H9 (cell line): ENCODE measurements around the gene HSPH1. TPM values are rescaled to one million over a fixed set of nuclear protein-coding genes. Genes with fewer than 3 reads are reported as not detected.

Experiments used
- DNase-seq: peaks from one replicate; pipeline ENCODE4 v3.0.0-alpha.2; 2017
- H2AFZ ChIP-seq: one replicate; pipeline ENCODE4 v1.6.1; 2013; ENCODE audit warnings: mild to moderate bottlenecking, low read length, control low read depth, moderate library complexity
- H2AK5ac ChIP-seq: 2 replicates; pipeline ENCODE4 v1.6.1; 2013; ENCODE audit warnings: low read length, control low read depth, mixed read lengths; ENCODE audit not compliant: insufficient read length
- H2BK120ac ChIP-seq: one replicate; pipeline ENCODE4 v1.6.1; 2013; ENCODE audit warnings: low read depth, mild to moderate bottlenecking, low read length, control low read depth, inconsistent platforms; ENCODE audit not compliant: poor library complexity, severe bottlenecking
- H2BK12ac ChIP-seq: 2 replicates; pipeline ENCODE4 v1.6.1; 2013; ENCODE audit warnings: low read length, control low read depth, mixed read lengths, low read depth; ENCODE audit not compliant: insufficient read length
- H2BK15ac ChIP-seq: 2 replicates; pipeline ENCODE4 v1.6.1; 2013; ENCODE audit warnings: low read depth, low read length, control low read depth
- H2BK20ac ChIP-seq: one replicate; pipeline ENCODE4 v1.6.1; 2013; ENCODE audit warnings: low read depth, mild to moderate bottlenecking, low read length, control low read depth, inconsistent platforms; ENCODE audit not compliant: poor library complexity, severe bottlenecking
- H2BK5ac ChIP-seq: 2 replicates; pipeline ENCODE4 v1.6.1; 2013; ENCODE audit warnings: low read length, control low read depth, mixed read lengths; ENCODE audit not compliant: insufficient read length
- H3K14ac ChIP-seq: 2 replicates; pipeline ENCODE4 v1.6.1; 2013; ENCODE audit warnings: low read length, control low read depth; ENCODE audit not compliant: insufficient read depth
- H3K18ac ChIP-seq: 2 replicates; pipeline ENCODE4 v1.6.1; 2013; ENCODE audit warnings: low read depth, mild to moderate bottlenecking, mixed read lengths, low read length, control low read depth; ENCODE audit not compliant: insufficient read length
- H3K23ac ChIP-seq: 2 replicates; pipeline ENCODE4 v1.6.1; 2013; ENCODE audit warnings: low read length, control low read depth, mixed read lengths, low read depth; ENCODE audit not compliant: insufficient read length
- H3K23me2 ChIP-seq: 2 replicates; pipeline ENCODE4 v1.6.1; 2013; ENCODE audit warnings: low read depth, mild to moderate bottlenecking, mixed read lengths, low read length, control low read depth; ENCODE audit not compliant: insufficient read length, poor library complexity, severe bottlenecking
- H3K27ac ChIP-seq: 2 replicates; pipeline ENCODE4 v1.5.1; 2013; ENCODE audit warnings: low read length, control low read depth, mixed read lengths, low read depth; ENCODE audit not compliant: insufficient read length
- H3K27me3 ChIP-seq: 2 replicates; pipeline ENCODE4 v1.6.1; 2013; ENCODE audit warnings: low read length, control low read depth, inconsistent platforms; ENCODE audit not compliant: insufficient read depth
- H3K4ac ChIP-seq: 2 replicates; pipeline ENCODE4 v1.6.1; 2013; ENCODE audit warnings: low read depth, mild to moderate bottlenecking, control low read depth, inconsistent platforms, low read length, moderate library complexity
- H3K4me1 ChIP-seq: 2 replicates; pipeline ENCODE4 v1.6.1; 2013; ENCODE audit warnings: low read length, control low read depth, inconsistent platforms; ENCODE audit not compliant: insufficient read depth
- H3K4me2 ChIP-seq: 2 replicates; pipeline ENCODE4 v1.6.1; 2013; ENCODE audit warnings: low read length, control low read depth, mixed read lengths; ENCODE audit not compliant: insufficient read length, insufficient read depth
- H3K56ac ChIP-seq: 2 replicates; pipeline ENCODE4 v1.6.1; 2013; ENCODE audit warnings: low read depth, mild to moderate bottlenecking, mixed read lengths, low read length, control low read depth; ENCODE audit not compliant: insufficient read length
- H3K79me1 ChIP-seq: 2 replicates; pipeline ENCODE4 v1.6.1; 2013; ENCODE audit warnings: low read depth, mild to moderate bottlenecking, moderate library complexity, low read length, control low read depth, inconsistent platforms; ENCODE audit not compliant: insufficient read depth, poor library complexity, severe bottlenecking
- H3K79me2 ChIP-seq: 2 replicates; pipeline ENCODE4 v1.6.1; 2013; ENCODE audit warnings: low read length, control low read depth, inconsistent platforms; ENCODE audit not compliant: insufficient read depth
- H3K9ac ChIP-seq: 2 replicates; pipeline ENCODE4 v1.6.1; 2013; ENCODE audit warnings: low read length, control low read depth, mixed read lengths; ENCODE audit not compliant: insufficient read length; ENCODE audit errors: extremely low read depth
- H3K9me3 ChIP-seq: one replicate; pipeline ENCODE4 v1.6.1; 2013; ENCODE audit warnings: low read depth, low read length, inconsistent platforms; ENCODE audit not compliant: control insufficient read depth
- H3T11ph ChIP-seq: one replicate; pipeline ENCODE4 v1.6.1; 2013; ENCODE audit warnings: mild to moderate bottlenecking, low read length, control low read depth, inconsistent platforms
- H4K20me1 ChIP-seq: one replicate; pipeline ENCODE4 v1.6.1; 2013; ENCODE audit not compliant: control insufficient read depth, insufficient read length, insufficient read depth
- H4K5ac ChIP-seq: 2 replicates; pipeline ENCODE4 v1.6.1; 2013; ENCODE audit warnings: low read depth, mild to moderate bottlenecking, mixed read lengths, low read length, control low read depth; ENCODE audit not compliant: insufficient read length
- H4K8ac ChIP-seq: replicated peaks from 2 replicates; pipeline ENCODE4 v1.6.1; 2013; ENCODE audit warnings: low read length, control low read depth, mixed read lengths, low read depth; ENCODE audit not compliant: insufficient read length
- H4K91ac ChIP-seq: 2 replicates; pipeline ENCODE4 v1.6.1; 2013; ENCODE audit warnings: low read depth, mild to moderate bottlenecking, moderate library complexity, mixed read lengths, low read length, control low read depth; ENCODE audit not compliant: insufficient read length
- H3K27ac Mint-ChIP-seq, 3 experiments: 2 replicates in 2 of 3; 3 replicates in 1 of 3; pipeline ENCODE4 v1.8.0; 2020 to 2021; ENCODE audit warnings: mixed read lengths in 3 of 3, mild to moderate bottlenecking in 1 of 3, moderate library complexity in 1 of 3
- H3K27me3 Mint-ChIP-seq: 2 replicates; pipeline ENCODE4 v1.8.0; 2021; ENCODE audit warnings: low read depth, mild to moderate bottlenecking, moderate library complexity, mixed read lengths
- H3K36me3 Mint-ChIP-seq, 3 experiments: 2 replicates in 2 of 3; 3 replicates in 1 of 3; pipeline ENCODE4 v1.8.0; 2020 to 2021; ENCODE audit warnings: low read depth in 3 of 3, mixed read lengths in 3 of 3; ENCODE audit not compliant: insufficient read depth in 1 of 3
- H3K4me1 Mint-ChIP-seq, 2 experiments: 2 replicates each; pipeline ENCODE4 v1.8.0; 2020; ENCODE audit warnings: mixed read lengths in 2 of 2
- H3K4me3 Mint-ChIP-seq, 2 experiments: 2 replicates in 1 of 2; 3 replicates in 1 of 2; pipeline ENCODE4 v1.8.0; 2020 to 2021; ENCODE audit warnings: mild to moderate bottlenecking in 2 of 2, mixed read lengths in 2 of 2, moderate library complexity in 1 of 2
- H3K9me3 Mint-ChIP-seq, 2 experiments: 2 replicates in 1 of 2; 3 replicates in 1 of 2; pipeline ENCODE4 v1.8.0; 2020; ENCODE audit warnings: mild to moderate bottlenecking in 2 of 2, mixed read lengths in 2 of 2, moderate library complexity in 1 of 2
- WGBS: extraction: QIAGEN DNeasy Blood & Tissue Kit; methylation state at CpG from one replicate; pipeline ENCODE4 v1.1.7; 2013; ENCODE audit warnings: missing lambda C conversion rate, low lambda C conversion rate, mixed read lengths; ENCODE audit not compliant: insufficient read length; ENCODE audit errors: extremely low coverage; 5-methylcytosine and 5-hydroxymethylcytosine counted together
- total RNA-seq: library from RNA; stranded (reverse); gene quantifications from 2 replicates; pipeline ENCODE4 v1.2.1, GENCODE V29; 2021
- TF ChIP-seq, protein P1 (sequence below): fragments of 200-600 bp; sonication (generic); conservative IDR thresholded peaks from 3 replicates; pipeline ENCODE4 v1.8.0; 2021; ENCODE audit warnings: antibody characterized with exemption, mild to moderate bottlenecking

Gene HSPH1
- total RNA-seq, 1 experiment from 2014 or later: 141 TPM

GRCh38 chr13:31179754-31180153 is 18.1 kb upstream of the HSPH1 start:
- H4K91ac ChIP-seq: no peak overlapping the region

More at GRCh38 chr13:31179754-31180153, 18.1 kb upstream of the HSPH1 start:
- Histone ChIP-seq H3K18ac (no peak overlapping the region), H2BK12ac (no peak overlapping the region), H3K9me3 (no peaks in the 10 kb centered on the region), H2AK5ac (no peak overlapping the region), H3K56ac (no peak overlapping the region), H3K27ac (no peak overlapping the region), H4K20me1 (no peaks in the 10 kb centered on the region), H3K23ac (no peak overlapping the region), H3T11ph (no peak overlapping the region), H3K4me2 (no peak overlapping the region), H2BK5ac (no peak overlapping the region), H3K14ac (no peak overlapping the region), H2BK15ac (no peak overlapping the region), H4K5ac (no peak overlapping the region), H3K23me2 (no peaks in the 10 kb centered on the region), H3K4me1 (no peaks in the 10 kb centered on the region; the same call in 1 of the 2 replicates), H4K8ac (no peak overlapping the region), H3K79me2 (no peaks in the 10 kb centered on the region), H3K27me3 (no peaks in the 10 kb centered on the region), H2BK20ac (no peak overlapping the region), H3K9ac (no peak overlapping the region), H3K79me1 (no peaks in the 10 kb centered on the region), H2BK120ac (no peak overlapping the region), H2AFZ (no peak overlapping the region), H3K4ac (no peak overlapping the region)
- TF ChIP-seq, protein P1, sequence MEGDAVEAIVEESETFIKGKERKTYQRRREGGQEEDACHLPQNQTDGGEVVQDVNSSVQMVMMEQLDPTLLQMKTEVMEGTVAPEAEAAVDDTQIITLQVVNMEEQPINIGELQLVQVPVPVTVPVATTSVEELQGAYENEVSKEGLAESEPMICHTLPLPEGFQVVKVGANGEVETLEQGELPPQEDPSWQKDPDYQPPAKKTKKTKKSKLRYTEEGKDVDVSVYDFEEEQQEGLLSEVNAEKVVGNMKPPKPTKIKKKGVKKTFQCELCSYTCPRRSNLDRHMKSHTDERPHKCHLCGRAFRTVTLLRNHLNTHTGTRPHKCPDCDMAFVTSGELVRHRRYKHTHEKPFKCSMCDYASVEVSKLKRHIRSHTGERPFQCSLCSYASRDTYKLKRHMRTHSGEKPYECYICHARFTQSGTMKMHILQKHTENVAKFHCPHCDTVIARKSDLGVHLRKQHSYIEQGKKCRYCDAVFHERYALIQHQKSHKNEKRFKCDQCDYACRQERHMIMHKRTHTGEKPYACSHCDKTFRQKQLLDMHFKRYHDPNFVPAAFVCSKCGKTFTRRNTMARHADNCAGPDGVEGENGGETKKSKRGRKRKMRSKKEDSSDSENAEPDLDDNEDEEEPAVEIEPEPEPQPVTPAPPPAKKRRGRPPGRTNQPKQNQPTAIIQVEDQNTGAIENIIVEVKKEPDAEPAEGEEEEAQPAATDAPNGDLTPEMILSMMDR: no peak
- no CpG with 5 or more reads among the region's 5 CpGs for WGBS
- Mint-ChIP-seq H3K9me3 (peaks cover 8 to 9% of the 10 kb centered on the region in 2 experiments; a peak in 4 of 5 replicates), H3K27me3 (no peaks in the 10 kb centered on the region; the same call in 1 of the 2 replicates), H3K27ac (no peak overlapping the region), H3K4me3 (no peak overlapping the region), H3K36me3 (peaks cover 0 to 12% (median 2%) of the 10 kb centered on the region in 3 experiments; a peak in 5 of 7 replicates), H3K4me1 (peaks cover 0 to 13% of the 10 kb centered on the region in 2 experiments; a peak in 2 of 4 replicates)
- no peak for DNase-seq
